Neural cell (in vitro differentiated cells): ENCODE results near the gene CAPNS2.

Experiments
- CTCF ChIP-seq: fragments of 450-650 bp; IDR thresholded peaks from 2 replicates; pipeline ENCODE4 v1.5.1; 2014; ENCODE audit warnings: antibody characterized with exemption, mild to moderate bottlenecking, moderate library complexity; ENCODE audit not compliant: poor library complexity, severe bottlenecking
- EP300 ChIP-seq: fragments of 450-650 bp; conservative IDR thresholded peaks from 2 replicates; pipeline ENCODE4 v1.6.1; 2014; ENCODE audit warnings: antibody characterized with exemption, mild to moderate bottlenecking, moderate library complexity; ENCODE audit not compliant: poor library complexity, severe bottlenecking
- EZH2 ChIP-seq: fragments of 200-600, 300-800 bp; shearing (Covaris generic), sonication (generic); IDR thresholded peaks from 2 replicates; pipeline ENCODE4 v1.6.1; 2014; ENCODE audit warnings: antibody characterized with exemption, low read length, borderline replicate concordance, mild to moderate bottlenecking; ENCODE audit not compliant: insufficient read depth, poor library complexity, severe bottlenecking
- MXI1 ChIP-seq: fragments of 450-650 bp; conservative IDR thresholded peaks from 2 replicates; pipeline ENCODE4 v1.6.1; 2014; ENCODE audit warnings: antibody characterized with exemption, mild to moderate bottlenecking; ENCODE audit not compliant: poor library complexity, severe bottlenecking
- RAD21 ChIP-seq: fragments of 450-650 bp; conservative IDR thresholded peaks from 2 replicates; pipeline ENCODE4 v1.6.1; 2014; ENCODE audit warnings: antibody characterized with exemption, mild to moderate bottlenecking, moderate library complexity
- TAF1 ChIP-seq: IDR thresholded peaks from 2 replicates; pipeline ENCODE4 v1.6.1; 2012; ENCODE audit warnings: low read depth

GRCh38 chr16:55565086-55565485 lies 1.4 kb upstream of the CAPNS2 start:
- TF ChIP-seq CTCF = no peak
- no peak for TF ChIP-seq MXI1
- TF ChIP-seq TAF1 = no peak
- TF ChIP-seq EP300 = no peak
- no peak for TF ChIP-seq RAD21
- TF ChIP-seq EZH2 = no peak
